C4-2B (cell line): ENCODE measurements around the gene TNNC1.
A peak's percentile ranks its signal among the peaks of the same experiment; 100 is the strongest.

Experiments
- H3K27ac ChIP-seq: fragments of 450-650 bp; 2 replicates; pipeline ENCODE4 v1.5.1; 2017
- CTCF ChIP-seq: fragments of 450-650 bp; conservative IDR thresholded peaks from 2 replicates; pipeline ENCODE4 v1.5.1; 2017; ENCODE audit warnings: mild to moderate bottlenecking
- ZFX ChIP-seq: fragments of 450-650 bp; IDR thresholded peaks from 2 replicates; pipeline ENCODE4 v1.6.1; 2017

TNNC1 gene

GRCh38 chr3:52450489-52451236 lies 3.2 kb downstream of the TNNC1 start:
- no peak overlapping the region for H3K27ac ChIP-seq
- TF ChIP-seq CTCF, result no peak
- no peak for TF ChIP-seq ZFX

- TF ChIP-seq CTCF, result peak; percentile 29; the same call in 1 of the 2 replicates
- no peak for TF ChIP-seq ZFX
- no peak overlapping the region for H3K27ac ChIP-seq
Observed at GRCh38 chr3:52447512-52448355, 6.1 kb downstream of the TNNC1 start.

GRCh38 chr3:52446631-52447511 lies 7.0 kb downstream of the TNNC1 start:
- H3K27ac ChIP-seq, result no peak overlapping the region
- TF ChIP-seq CTCF (peak; percentile 97), ZFX (no peak)

- TF ChIP-seq CTCF, result no peak
- no peak for TF ChIP-seq ZFX
- no peak overlapping the region for H3K27ac ChIP-seq
Observed at GRCh38 chr3:52446042-52446441, 7.8 kb downstream of the TNNC1 start.

GRCh38 chr3:52444860-52445793 lies 8.7 kb downstream of the TNNC1 start, which contains the start of gene SEMA3G:
Gene SEMA3G, minus strand, starts transcription at chr3:52445103. Its CDS starts 76 bp downstream, at chr3:52445027.
- H3K27ac ChIP-seq, result peak within 1 kb of the TSS; percentile 26
- TF ChIP-seq CTCF (no peak; the same call in 1 of the 2 replicates), ZFX (0 out of 2 replicates have a peak, but pooled peaks have one; percentile 13)
